Vagina (tissue), 2 donors: ENCODE data around the gene PSMG3. TPM values are rescaled to one million over a fixed set of nuclear protein-coding genes. Genes with fewer than 3 reads are reported as not detected.

Experiments
- DNase-seq, 2 donors: peaks; one replicate each; pipeline ENCODE4 v3.0.0-alpha.2; 2017; ENCODE audit errors: extremely low spot score in 2 of 2
- H3K27ac ChIP-seq: fragments of 200-600 bp; sonication (generic); one replicate; pipeline ENCODE4 v1.5.1; 2019
- H3K27me3 ChIP-seq: fragments of 200-600 bp; sonication (generic); one replicate; pipeline ENCODE4 v1.5.1; 2019
- H3K36me3 ChIP-seq, 2 donors: fragments of 200-600 bp; sonication (generic); one replicate each; pipeline ENCODE4 v1.5.1; 2017 to 2019
- H3K4me1 ChIP-seq: fragments of 200-600 bp; sonication (generic); one replicate; pipeline ENCODE4 v1.5.1; 2019
- H3K4me3 ChIP-seq, 2 donors: fragments of 200-600 bp; sonication (generic); 1 replicate in 1 of 2; 2 replicates in 1 of 2; pipeline ENCODE4 v1.5.1; 2016 to 2019
- H3K9me3 ChIP-seq: fragments of 200-600 bp; sonication (generic); one replicate; pipeline ENCODE4 v1.5.1; 2019
- POLR2A ChIP-seq, 2 donors: fragments of 450-650 bp; IDR thresholded peaks; one replicate each; pipeline ENCODE4 v1.6.1; 2017; ENCODE audit warnings: antibody characterized with exemption in 2 of 2, mild to moderate bottlenecking in 2 of 2, moderate library complexity in 2 of 2
- POLR2AphosphoS5 ChIP-seq, 2 donors: sonication (generic); formaldehyde crosslinking; IDR thresholded peaks; one replicate each; pipeline ENCODE4 v1.9.0; 2017; ENCODE audit warnings: antibody characterized with exemption in 2 of 2, mild to moderate bottlenecking in 2 of 2, low read depth in 1 of 2; ENCODE audit not compliant: insufficient read depth in 1 of 2
- intact Hi-C: fragments of 100-400 bp; cut with DNase I; formaldehyde crosslinking; loops from one replicate; pipeline ENCODE4 v1.15.1; 2023
- total RNA-seq: library from RNA; depleted of rRNA; stranded (reverse); fragments of >200 nt; gene quantifications from one replicate; pipeline ENCODE4 v1.2.3, GENCODE V29; 2016
- TF ChIP-seq, protein P1 (sequence below), 3 experiments: fragments of 450-650 bp in 2 of 3; fragments of 200-600 bp in 1 of 3; sonication (generic) in 1 of 3; IDR thresholded peaks; one replicate each; pipeline ENCODE4 v1.5.1; 2017 to 2019; ENCODE audit warnings: antibody characterized with exemption in 3 of 3, mild to moderate bottlenecking in 2 of 3, moderate library complexity in 2 of 3

The PSMG3 gene
- total RNA-seq, 1 donor from 2014 or later: 49.6 TPM

DNA sequence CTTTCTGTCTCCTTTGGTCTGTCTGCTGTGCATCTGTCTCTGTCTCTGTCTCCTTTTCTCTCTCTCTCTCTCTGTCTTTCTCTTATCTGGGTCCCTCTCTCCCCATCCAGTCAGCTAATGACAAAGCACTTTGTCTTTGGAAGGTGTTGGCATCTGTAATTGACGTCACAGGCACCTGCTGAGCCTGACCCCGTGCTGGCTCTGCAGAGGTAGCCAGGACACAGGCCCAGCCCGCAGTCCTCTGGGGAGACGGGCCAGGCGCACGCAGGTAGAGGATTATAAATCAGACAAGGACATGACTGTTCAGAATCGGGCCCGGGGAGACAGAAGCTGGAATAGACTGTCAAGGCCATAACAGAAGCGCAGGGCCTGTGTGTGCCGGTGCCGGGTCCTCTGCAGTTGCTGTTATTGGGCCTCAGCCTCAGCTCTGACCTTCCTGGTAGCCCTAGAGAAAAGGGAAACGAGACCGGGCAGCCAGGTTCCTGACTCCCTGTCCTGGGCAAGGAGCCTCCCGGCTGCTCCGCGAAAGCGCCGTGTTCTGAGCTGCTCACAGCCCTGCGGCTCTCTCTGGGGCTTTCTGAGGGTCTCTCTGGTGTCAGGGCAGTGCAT lies 10.7 kb upstream of the PSMG3 start:
- DNase-seq: no peak
- Histone ChIP-seq H3K36me3 (no peaks in the 10 kb centered on the region), H3K4me1 (peaks cover 8% of the 10 kb centered on the region), H3K27ac (no peak overlapping the region), H3K27me3 (no peaks in the 10 kb centered on the region), H3K9me3 (no peaks in the 10 kb centered on the region), H3K4me3 (no peak overlapping the region)
- intact Hi-C loops: loop anchor here (10.0 kb wide), 1 partner anchor 634 kb away; no protein-coding TSS in a partner anchor
- TF ChIP-seq, protein P1, sequence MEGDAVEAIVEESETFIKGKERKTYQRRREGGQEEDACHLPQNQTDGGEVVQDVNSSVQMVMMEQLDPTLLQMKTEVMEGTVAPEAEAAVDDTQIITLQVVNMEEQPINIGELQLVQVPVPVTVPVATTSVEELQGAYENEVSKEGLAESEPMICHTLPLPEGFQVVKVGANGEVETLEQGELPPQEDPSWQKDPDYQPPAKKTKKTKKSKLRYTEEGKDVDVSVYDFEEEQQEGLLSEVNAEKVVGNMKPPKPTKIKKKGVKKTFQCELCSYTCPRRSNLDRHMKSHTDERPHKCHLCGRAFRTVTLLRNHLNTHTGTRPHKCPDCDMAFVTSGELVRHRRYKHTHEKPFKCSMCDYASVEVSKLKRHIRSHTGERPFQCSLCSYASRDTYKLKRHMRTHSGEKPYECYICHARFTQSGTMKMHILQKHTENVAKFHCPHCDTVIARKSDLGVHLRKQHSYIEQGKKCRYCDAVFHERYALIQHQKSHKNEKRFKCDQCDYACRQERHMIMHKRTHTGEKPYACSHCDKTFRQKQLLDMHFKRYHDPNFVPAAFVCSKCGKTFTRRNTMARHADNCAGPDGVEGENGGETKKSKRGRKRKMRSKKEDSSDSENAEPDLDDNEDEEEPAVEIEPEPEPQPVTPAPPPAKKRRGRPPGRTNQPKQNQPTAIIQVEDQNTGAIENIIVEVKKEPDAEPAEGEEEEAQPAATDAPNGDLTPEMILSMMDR (IDR thresholded peaks at IDR 0.05): no peak
- TF ChIP-seq POLR2AphosphoS5 (IDR thresholded peaks at IDR 0.05; ENCODE audit: insufficient read depth in 1 of 2, low read depth in 1 of 2) (no peak), POLR2A (IDR thresholded peaks at IDR 0.05) (no peak)

DNA sequence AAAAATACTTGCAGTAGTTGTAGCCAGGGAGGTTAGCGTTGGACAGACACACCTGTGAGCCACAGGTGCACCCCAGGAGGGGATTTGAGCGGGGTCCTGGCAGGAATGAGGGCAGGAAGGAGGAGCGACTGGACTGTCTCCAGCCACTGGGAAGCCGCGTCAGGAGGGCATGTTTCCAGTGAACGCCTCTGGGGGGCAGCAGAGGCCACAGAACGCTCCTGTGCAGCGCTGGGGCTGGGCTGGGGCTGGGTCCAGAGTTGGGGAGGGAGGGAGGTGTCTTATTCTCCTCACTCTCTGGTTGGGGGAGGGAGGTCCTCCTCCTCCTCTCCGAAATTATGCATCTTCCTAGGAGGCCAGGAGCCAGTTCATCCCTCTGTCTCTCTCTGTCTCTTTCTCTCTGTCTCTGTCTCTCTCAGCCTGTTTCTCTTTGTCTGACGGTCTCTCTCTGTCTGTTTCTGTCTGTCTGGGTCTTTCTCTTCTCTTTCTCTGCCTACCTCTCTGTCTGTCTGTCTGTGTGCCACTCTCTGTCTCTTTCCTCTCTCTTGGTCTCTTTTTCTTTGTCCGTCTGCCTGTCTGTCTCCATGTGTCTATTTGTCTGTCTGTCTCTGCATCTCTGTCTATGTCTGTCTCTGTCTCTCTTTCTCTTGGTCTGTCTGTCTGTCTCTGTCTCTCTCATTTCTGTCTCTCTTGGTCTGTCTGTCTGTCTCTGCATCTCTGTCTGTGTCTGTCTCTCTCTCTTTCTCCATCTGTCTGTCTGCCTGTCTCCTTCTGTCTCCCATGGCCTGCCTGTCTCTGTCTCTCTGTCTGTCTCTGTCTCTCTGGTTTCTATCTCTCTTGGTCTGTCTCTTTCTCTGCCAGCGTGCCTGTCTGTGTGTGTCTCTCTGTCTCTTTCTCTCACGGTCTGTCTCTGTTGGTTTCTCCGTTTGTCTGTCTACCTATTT lies 9.9 kb upstream of the PSMG3 start:
- peaks cover 8% of the 10 kb centered on the region for H3K4me1 ChIP-seq
- H3K4me3 ChIP-seq: no peak overlapping the region
- TF ChIP-seq, protein P1 (IDR thresholded peaks at IDR 0.05): peak; percentile 67 to 83 (median 73)
- TF ChIP-seq POLR2AphosphoS5 (IDR thresholded peaks at IDR 0.05; ENCODE audit: insufficient read depth in 1 of 2, low read depth in 1 of 2) (no peak), POLR2A (IDR thresholded peaks at IDR 0.05) (no peak)
- H3K9me3 ChIP-seq: no peaks in the 10 kb centered on the region
- no peak overlapping the region for H3K27ac ChIP-seq
- H3K36me3 ChIP-seq: no peaks in the 10 kb centered on the region
- H3K27me3 ChIP-seq: no peaks in the 10 kb centered on the region
- no peak for DNase-seq
- intact Hi-C loops: loop anchor here (10.0 kb wide), 2 partner anchors 635 to 775 kb away; partner anchors contain the start of gene EIF3B

- TF ChIP-seq POLR2A (IDR thresholded peaks at IDR 0.05) (no peak), POLR2AphosphoS5 (IDR thresholded peaks at IDR 0.05; ENCODE audit: insufficient read depth in 1 of 2, low read depth in 1 of 2) (no peak)
- TF ChIP-seq, protein P1 (IDR thresholded peaks at IDR 0.05): no peak
These were observed 8.7 kb upstream of the PSMG3 start for GRCh38 chr7:1578513-1578912.

DNA sequence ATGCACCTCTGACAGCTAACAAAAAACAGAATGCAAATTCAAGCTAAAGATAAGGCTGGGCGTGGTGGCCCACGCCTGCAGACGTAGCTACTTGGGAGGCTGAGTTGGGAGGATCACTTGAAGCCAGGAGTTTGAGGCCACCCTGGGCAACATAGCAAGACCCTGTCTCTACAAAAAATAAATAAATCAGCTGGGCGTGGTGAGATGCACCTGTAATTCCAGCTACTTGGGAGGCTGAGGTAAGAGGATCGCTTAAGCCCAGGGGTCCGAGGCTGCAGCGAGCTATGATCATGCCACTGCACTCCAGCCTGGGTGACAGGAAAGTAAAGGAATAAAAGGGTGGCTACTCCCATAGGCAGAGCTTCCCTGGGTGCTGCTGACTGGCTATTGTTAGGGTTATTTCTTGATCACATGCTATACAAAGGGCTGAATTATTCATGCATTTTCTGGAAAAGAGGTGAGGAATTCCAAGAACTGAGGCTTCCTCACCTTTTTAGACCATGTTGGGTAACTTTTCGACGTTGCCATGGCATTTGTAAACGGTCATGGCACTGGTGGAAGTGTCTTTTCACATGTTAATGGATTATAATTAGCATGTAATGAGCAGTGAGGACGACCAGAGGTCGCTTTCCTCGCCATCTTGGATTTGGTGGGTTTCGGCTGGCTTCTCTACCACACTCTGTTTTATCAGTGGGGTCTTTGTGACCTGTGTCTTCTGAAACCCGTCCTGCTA lies 6.9 kb upstream of the PSMG3 start:
- Histone ChIP-seq H3K27me3 (no peaks in the 10 kb centered on the region), H3K4me3 (no peak overlapping the region), H3K27ac (no peak overlapping the region), H3K36me3 (no peaks in the 10 kb centered on the region), H3K9me3 (no peaks in the 10 kb centered on the region), H3K4me1 (peaks cover 14% of the 10 kb centered on the region)
- intact Hi-C loops: loop anchor here (10.0 kb wide), 1 partner anchor 778 kb away; the partner anchor contains the start of gene EIF3B
- TF ChIP-seq POLR2AphosphoS5 (IDR thresholded peaks at IDR 0.05; ENCODE audit: insufficient read depth in 1 of 2, low read depth in 1 of 2) (no peak), POLR2A (IDR thresholded peaks at IDR 0.05) (no peak)
- TF ChIP-seq, protein P1 (IDR thresholded peaks at IDR 0.05): no peak
- DNase-seq: no peak

More at GRCh38 chr7:1578513-1578912, 8.7 kb upstream of the PSMG3 start:
- peaks cover 8% of the 10 kb centered on the region for H3K4me1 ChIP-seq
- no peak overlapping the region for H3K27ac ChIP-seq
- H3K4me3 ChIP-seq: no peak overlapping the region
- intact Hi-C loops: loop anchor here (10.0 kb wide), 1 partner anchor 776 kb away; the partner anchor contains the start of gene EIF3B
- H3K27me3 ChIP-seq: no peaks in the 10 kb centered on the region
- no peaks in the 10 kb centered on the region for H3K36me3 ChIP-seq
- no peaks in the 10 kb centered on the region for H3K9me3 ChIP-seq
- no peak for DNase-seq
